Measurements from ENCODE around the gene STRADA.

GRCh38 chr17:63714550-63715277 lies 26.9 kb downstream of the STRADA start:
- TF ChIP-seq CTCF (IDR thresholded peaks at IDR 0.05): no peak
- TF ChIP-seq POLR2AphosphoS5 (IDR thresholded peaks at IDR 0.05): no peak
- TF ChIP-seq POLR2A (IDR thresholded peaks at IDR 0.05): no peak
